HepG2 (cell line): ENCODE measurements around the gene CIDEA. TPM values are rescaled to one million over a fixed set of nuclear protein-coding genes. Genes with fewer than 3 reads are reported as not detected.

Experiments used
- FOXP4 ChIP-seq: sonication (generic); formaldehyde crosslinking; IDR thresholded peaks from 2 replicates; pipeline ENCODE4 v1.4.0; 2020; ENCODE audit warnings: missing genetic modification reagents
- MEIS1 ChIP-seq: sonication (generic); formaldehyde crosslinking; IDR thresholded peaks from 2 replicates; pipeline ENCODE4 v1.9.0; 2021; ENCODE audit warnings: mild to moderate bottlenecking, missing genetic modification reagents, moderate library complexity, borderline replicate concordance
- MYPOP ChIP-seq: sonication (generic); formaldehyde crosslinking; IDR thresholded peaks from 2 replicates; pipeline ENCODE4 v1.8.1; 2023; ENCODE audit warnings: mild to moderate bottlenecking, moderate library complexity, missing genetic modification reagents
- SMC3 ChIP-seq: IDR thresholded peaks from 2 replicates; pipeline ENCODE4 v1.6.1; 2011; ENCODE audit warnings: low read length, improper control_type of control experiment
- SNRNP70 ChIP-seq: fragments of 200-400 bp; formaldehyde crosslinking; IDR thresholded peaks from 2 replicates; pipeline ENCODE4 v1.6.1; 2017; ENCODE audit warnings: mild to moderate bottlenecking, low read depth, low read length, moderate library complexity
- ZIK1 ChIP-seq: sonication (generic); formaldehyde crosslinking; IDR thresholded peaks from 2 replicates; pipeline ENCODE4 v1.5.0; 2020; ENCODE audit warnings: mild to moderate bottlenecking, low read depth, missing genetic modification reagents, borderline replicate concordance
- ZNF350 ChIP-seq: sonication (generic); formaldehyde crosslinking; IDR thresholded peaks from 2 replicates; pipeline ENCODE4 v1.4.0; 2020; ENCODE audit warnings: mild to moderate bottlenecking, low read depth, missing genetic modification reagents, borderline replicate concordance
- ZNF547 ChIP-seq: sonication (generic); formaldehyde crosslinking; IDR thresholded peaks from 2 replicates; pipeline ENCODE4 v1.5.1; 2020; ENCODE audit warnings: mild to moderate bottlenecking, missing genetic modification reagents
- ZNF710 ChIP-seq: sonication (generic); formaldehyde crosslinking; IDR thresholded peaks from 2 replicates; pipeline ENCODE4 v1.5.0; 2020; ENCODE audit warnings: mild to moderate bottlenecking, missing genetic modification reagents, borderline replicate concordance
- polyA plus RNA-seq, 8 experiments: library from polyadenylated mRNA; depleted of rRNA in 3 of 8; stranded (reverse) in 7 of 8; unstranded in 1 of 8; fragments of >200 nt; fragmentation: Illumina TruSeq in 4 of 8; extraction: Trizol in 4 of 8; gene quantifications; 2 replicates each; pipeline versions ENCODE4 v1.2.1 to v1.2.3, GENCODE V29; 2011 to 2016; ENCODE audit warnings: low read depth in 4 of 8, missing spikeins in 1 of 8, mixed read lengths in 1 of 8; ENCODE audit not compliant: insufficient read depth in 1 of 8
- total RNA-seq, 5 experiments: library from RNA; depleted of rRNA; stranded (reverse); fragments of >200 nt; fragmentation: Illumina TruSeq; extraction: Trizol; gene quantifications; 2 replicates each; pipeline ENCODE4 v1.2.3, GENCODE V29; 2016; ENCODE audit warnings: low read depth in 1 of 5
- TF ChIP-seq, protein P1 (sequence below): sonication (generic); formaldehyde crosslinking; IDR thresholded peaks from 2 replicates; pipeline ENCODE4 v1.4.0; 2020; ENCODE audit warnings: missing genetic modification reagents
- TF ChIP-seq, protein P2 (sequence below): sonication (generic); formaldehyde crosslinking; IDR thresholded peaks from 2 replicates; pipeline ENCODE4 v1.4.0; 2020; ENCODE audit warnings: mild to moderate bottlenecking, missing genetic modification reagents
- TF ChIP-seq, protein P3 (sequence below): sonication (generic); formaldehyde crosslinking; IDR thresholded peaks from 2 replicates; pipeline ENCODE4 v1.4.0; 2020; ENCODE audit warnings: mild to moderate bottlenecking, missing genetic modification reagents, borderline replicate concordance
- TF ChIP-seq, protein P4 (sequence below): sonication (generic); formaldehyde crosslinking; IDR thresholded peaks from 2 replicates; pipeline ENCODE4 v1.4.0; 2020; ENCODE audit warnings: missing genetic modification reagents

The CIDEA gene
- total and polyA plus RNA-seq, 2 of the 13 experiments (the other 11 are each of a cell fraction or from before 2014, with no cell fraction given): not detected

- TF ChIP-seq ZNF350 (CRISPR knock-in tag): no peak
- TF ChIP-seq FOXP4 (CRISPR knock-in tag): 0 out of 2 replicates have a peak, but pooled peaks have one; percentile 11
- TF ChIP-seq SNRNP70: no peak
- TF ChIP-seq MYPOP (CRISPR knock-in tag): no peak
- TF ChIP-seq, protein P1, sequence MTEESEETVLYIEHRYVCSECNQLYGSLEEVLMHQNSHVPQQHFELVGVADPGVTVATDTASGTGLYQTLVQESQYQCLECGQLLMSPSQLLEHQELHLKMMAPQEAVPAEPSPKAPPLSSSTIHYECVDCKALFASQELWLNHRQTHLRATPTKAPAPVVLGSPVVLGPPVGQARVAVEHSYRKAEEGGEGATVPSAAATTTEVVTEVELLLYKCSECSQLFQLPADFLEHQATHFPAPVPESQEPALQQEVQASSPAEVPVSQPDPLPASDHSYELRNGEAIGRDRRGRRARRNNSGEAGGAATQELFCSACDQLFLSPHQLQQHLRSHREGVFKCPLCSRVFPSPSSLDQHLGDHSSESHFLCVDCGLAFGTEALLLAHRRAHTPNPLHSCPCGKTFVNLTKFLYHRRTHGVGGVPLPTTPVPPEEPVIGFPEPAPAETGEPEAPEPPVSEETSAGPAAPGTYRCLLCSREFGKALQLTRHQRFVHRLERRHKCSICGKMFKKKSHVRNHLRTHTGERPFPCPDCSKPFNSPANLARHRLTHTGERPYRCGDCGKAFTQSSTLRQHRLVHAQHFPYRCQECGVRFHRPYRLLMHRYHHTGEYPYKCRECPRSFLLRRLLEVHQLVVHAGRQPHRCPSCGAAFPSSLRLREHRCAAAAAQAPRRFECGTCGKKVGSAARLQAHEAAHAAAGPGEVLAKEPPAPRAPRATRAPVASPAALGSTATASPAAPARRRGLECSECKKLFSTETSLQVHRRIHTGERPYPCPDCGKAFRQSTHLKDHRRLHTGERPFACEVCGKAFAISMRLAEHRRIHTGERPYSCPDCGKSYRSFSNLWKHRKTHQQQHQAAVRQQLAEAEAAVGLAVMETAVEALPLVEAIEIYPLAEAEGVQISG: 0 out of 2 replicates have a peak, but pooled peaks have one; percentile 39
- no peak for TF ChIP-seq MEIS1
- no peak for TF ChIP-seq ZNF710 (CRISPR knock-in tag)
- TF ChIP-seq, protein P2, sequence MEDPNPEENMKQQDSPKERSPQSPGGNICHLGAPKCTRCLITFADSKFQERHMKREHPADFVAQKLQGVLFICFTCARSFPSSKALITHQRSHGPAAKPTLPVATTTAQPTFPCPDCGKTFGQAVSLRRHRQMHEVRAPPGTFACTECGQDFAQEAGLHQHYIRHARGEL (CRISPR knock-in tag): 0 out of 2 replicates have a peak, but pooled peaks have one; percentile 75
- TF ChIP-seq, protein P3, sequence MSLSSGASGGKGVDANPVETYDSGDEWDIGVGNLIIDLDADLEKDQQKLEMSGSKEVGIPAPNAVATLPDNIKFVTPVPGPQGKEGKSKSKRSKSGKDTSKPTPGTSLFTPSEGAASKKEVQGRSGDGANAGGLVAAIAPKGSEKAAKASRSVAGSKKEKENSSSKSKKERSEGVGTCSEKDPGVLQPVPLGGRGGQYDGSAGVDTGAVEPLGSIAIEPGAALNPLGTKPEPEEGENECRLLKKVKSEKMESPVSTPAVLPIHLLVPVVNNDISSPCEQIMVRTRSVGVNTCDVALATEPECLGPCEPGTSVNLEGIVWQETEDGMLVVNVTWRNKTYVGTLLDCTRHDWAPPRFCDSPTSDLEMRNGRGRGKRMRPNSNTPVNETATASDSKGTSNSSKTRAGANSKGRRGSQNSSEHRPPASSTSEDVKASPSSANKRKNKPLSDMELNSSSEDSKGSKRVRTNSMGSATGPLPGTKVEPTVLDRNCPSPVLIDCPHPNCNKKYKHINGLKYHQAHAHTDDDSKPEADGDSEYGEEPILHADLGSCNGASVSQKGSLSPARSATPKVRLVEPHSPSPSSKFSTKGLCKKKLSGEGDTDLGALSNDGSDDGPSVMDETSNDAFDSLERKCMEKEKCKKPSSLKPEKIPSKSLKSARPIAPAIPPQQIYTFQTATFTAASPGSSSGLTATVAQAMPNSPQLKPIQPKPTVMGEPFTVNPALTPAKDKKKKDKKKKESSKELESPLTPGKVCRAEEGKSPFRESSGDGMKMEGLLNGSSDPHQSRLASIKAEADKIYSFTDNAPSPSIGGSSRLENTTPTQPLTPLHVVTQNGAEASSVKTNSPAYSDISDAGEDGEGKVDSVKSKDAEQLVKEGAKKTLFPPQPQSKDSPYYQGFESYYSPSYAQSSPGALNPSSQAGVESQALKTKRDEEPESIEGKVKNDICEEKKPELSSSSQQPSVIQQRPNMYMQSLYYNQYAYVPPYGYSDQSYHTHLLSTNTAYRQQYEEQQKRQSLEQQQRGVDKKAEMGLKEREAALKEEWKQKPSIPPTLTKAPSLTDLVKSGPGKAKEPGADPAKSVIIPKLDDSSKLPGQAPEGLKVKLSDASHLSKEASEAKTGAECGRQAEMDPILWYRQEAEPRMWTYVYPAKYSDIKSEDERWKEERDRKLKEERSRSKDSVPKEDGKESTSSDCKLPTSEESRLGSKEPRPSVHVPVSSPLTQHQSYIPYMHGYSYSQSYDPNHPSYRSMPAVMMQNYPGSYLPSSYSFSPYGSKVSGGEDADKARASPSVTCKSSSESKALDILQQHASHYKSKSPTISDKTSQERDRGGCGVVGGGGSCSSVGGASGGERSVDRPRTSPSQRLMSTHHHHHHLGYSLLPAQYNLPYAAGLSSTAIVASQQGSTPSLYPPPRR (CRISPR knock-in tag): 0 out of 2 replicates have a peak, but pooled peaks have one; percentile 16
- peak; percentile 29; the same call in 1 of the 2 replicates for TF ChIP-seq ZNF547
- TF ChIP-seq SMC3: no peak
- TF ChIP-seq, protein P4, sequence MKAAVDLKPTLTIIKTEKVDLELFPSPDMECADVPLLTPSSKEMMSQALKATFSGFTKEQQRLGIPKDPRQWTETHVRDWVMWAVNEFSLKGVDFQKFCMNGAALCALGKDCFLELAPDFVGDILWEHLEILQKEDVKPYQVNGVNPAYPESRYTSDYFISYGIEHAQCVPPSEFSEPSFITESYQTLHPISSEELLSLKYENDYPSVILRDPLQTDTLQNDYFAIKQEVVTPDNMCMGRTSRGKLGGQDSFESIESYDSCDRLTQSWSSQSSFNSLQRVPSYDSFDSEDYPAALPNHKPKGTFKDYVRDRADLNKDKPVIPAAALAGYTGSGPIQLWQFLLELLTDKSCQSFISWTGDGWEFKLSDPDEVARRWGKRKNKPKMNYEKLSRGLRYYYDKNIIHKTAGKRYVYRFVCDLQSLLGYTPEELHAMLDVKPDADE: 0 out of 2 replicates have a peak, but pooled peaks have one; percentile 35
- TF ChIP-seq ZIK1 (CRISPR knock-in tag): 0 out of 2 replicates have a peak, but pooled peaks have one; percentile 38
Observed at GRCh38 chr18:12278215-12278671, 24.1 kb downstream of the CIDEA start (continued).
